IPS DF 19.7 (cell line): ENCODE measurements around the gene CLEC16A.
"Not testable (repeated sequence)": the region's sequence is repeated elsewhere in the genome, so short reads cannot be mapped to it uniquely, and the experiment has no call there.

ENCODE experiments used
- DNase-seq: peaks from one replicate; pipeline ENCODE4 v3.0.0-alpha.2; 2013; ENCODE audit warnings: low read depth, low spot score

Gene CLEC16A

DNA sequence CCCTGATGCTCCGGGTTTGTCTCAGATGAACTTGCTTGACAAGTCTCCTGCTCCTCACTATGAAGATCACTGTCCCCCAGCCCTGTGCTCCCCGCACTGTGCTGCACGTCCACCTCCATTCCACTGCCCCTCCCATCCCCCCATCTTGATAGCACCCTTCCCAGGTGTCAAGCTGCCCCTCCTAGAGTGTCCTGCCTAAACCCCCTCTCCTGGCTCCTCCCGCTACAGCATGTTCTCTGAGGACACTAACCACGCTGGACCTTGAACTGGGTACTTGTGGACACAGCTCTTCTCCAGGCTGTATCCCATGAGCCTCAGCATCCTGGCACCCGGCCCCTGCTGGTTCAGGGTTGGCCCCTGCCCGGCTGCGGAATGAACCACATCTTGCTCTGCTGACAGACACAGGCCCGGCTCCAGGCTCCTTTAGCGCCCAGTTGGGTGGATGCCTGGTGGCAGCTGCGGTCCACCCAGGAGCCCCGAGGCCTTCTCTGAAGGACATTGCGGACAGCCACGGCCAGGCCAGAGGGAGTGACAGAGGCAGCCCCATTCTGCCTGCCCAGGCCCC is 20.6 kb upstream of the CLEC16A start:
- no peak for DNase-seq

DNA sequence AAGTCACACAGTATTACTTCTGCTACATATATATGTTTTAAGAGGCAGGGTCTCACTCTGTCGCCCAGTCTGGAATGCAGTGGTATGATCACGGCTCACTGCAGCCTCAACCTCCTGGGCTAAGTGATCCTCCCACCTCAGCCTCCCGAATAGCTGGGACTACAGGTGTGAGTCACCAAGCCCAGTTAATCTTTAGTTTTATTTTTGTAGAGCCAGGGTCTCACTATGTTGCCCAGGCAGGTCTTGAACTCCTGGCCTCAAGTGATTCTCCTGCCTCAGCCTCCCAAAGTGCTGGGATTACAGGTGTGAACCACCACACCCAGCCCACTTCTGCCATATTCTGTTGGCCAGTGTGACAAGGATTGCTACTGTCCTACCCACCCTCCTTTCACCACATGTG is 19.1 kb upstream of the CLEC16A start:
- DNase-seq = not testable (repeated sequence)

DNA sequence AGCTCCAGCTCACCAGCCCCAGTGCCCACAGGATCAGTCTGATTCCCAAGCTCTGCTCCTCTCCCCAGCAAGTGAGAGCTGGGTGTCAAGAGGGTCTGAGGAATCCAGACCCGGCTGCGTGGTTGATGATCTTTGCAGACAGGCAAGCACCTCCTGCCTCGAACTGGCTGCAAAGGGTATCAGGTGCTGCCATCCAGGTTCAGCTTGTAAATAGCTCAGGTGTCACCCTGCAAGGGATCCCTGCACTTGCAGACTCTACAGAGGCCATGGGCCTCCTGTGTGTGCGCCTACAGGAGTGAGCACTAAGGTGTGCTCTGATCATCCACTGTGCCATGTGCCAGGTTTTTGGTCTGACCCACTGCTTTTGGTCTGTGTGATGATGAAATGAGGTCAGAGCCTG is 18.3 kb upstream of the CLEC16A start:
- no peak for DNase-seq

GRCh38 chr16:10926867-10927266 is 17.5 kb upstream of the CLEC16A start:
- no peak for DNase-seq

DNA sequence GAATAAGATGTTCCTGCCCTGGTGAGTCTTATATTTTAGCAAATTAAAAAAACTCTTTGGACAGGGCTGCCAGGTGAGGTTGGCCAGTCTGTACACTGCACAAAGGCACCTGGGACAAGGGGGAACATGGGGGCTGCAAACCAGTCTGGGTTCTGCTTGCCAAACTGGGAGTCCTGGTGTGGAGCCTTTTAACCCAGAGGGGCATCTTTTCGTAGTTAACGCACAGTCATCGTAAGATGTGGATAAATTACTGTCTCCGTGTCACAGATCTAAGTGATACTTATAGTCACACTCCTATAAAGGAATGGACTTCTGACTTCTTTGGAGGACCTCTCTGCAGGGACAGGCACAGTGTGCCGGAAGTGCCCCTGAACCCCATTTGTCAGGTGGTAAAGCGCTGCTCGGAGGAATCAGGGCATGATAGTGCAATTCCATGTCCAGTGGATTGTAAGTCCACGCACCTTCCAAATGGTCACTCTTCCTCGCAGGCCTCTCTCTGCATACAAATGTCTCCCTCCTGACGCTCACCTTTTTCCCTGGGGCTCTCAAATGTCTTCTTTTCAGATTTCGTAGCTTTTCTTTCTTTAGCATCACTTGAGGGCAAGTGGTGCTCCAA is 16.8 kb upstream of the CLEC16A start:
- DNase-seq = no peak

GRCh38 chr16:10929097-10929496 is 15.3 kb upstream of the CLEC16A start:
- DNase-seq = not testable (repeated sequence)

GRCh38 chr16:10929853-10930754 is 14.3 kb upstream of the CLEC16A start:
- no peak for DNase-seq

- no peak for DNase-seq
These were observed 13.6 kb upstream of the CLEC16A start for GRCh38 chr16:10930755-10931093.

GRCh38 chr16:10931134-10931533 is 13.2 kb upstream of the CLEC16A start:
- no peak for DNase-seq

DNA sequence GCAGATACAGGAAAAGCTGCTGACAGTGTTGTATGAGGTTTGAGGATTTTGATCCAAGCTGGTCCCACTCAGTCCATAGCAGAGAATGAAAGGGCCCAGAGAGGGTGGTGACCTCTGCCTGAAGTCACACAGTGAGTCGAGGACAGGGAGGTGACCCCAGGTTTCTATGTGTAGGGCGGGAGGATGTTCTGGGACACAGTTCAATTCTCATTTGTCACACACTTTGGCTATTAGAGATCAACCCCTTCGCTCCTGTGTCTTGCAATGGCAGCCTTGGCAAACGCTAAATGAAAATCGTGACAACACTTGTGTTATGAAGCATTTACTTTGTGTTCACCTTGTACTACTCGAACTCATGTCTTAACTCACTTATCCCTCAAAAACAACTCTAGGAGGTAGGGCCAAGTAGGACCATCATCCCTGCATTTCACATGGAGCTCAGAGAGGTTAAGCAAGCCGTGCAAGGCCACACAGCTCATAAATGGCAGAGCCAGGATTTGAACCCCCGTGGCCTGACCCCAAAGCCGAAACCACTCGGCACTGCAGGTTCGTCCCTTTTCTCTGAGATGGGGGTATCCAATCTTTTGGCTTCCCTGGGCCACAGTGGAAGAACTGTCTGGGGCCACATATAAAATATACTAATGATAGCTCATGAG is 12.3 kb upstream of the CLEC16A start:
- DNase-seq = no peak

DNA sequence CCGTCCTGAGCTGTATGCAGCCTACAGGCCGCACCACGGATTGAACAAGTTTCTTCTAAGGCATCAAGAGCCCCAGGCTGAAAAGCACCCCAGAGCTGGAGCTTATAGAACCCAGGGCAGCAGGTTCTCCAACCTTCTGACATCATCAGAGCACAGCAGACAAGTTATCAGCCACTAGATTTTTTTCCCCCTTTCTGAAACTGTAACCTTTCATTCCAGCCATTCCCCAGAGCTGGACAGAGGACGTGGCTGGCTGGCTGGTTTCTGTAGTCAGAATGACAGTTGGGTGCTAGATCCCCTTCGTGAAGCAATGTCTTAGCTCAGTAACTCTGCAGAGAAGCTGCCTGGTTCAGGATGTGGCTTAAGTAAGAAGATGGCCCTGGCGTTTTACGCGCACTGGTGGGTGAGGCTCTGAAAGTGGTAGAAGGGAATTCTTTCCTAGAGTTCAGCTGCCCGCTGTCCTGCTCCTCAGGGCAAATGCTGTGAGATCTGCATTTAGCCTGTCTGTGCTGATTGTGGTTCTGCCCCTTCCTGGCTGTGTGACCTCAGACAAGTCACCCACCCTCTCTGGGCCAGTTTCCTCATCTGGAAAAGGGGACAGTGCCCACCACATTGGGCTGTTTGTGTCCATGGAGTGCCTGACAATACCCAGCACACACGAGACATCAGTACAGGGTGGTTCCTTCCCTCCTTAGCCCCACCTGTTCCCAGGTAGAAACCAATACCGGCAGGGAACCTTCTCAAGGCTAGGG is 11.2 kb upstream of the CLEC16A start:
- no peak for DNase-seq

GRCh38 chr16:10933865-10934264 is 10.5 kb upstream of the CLEC16A start:
- DNase-seq = no peak

DNA sequence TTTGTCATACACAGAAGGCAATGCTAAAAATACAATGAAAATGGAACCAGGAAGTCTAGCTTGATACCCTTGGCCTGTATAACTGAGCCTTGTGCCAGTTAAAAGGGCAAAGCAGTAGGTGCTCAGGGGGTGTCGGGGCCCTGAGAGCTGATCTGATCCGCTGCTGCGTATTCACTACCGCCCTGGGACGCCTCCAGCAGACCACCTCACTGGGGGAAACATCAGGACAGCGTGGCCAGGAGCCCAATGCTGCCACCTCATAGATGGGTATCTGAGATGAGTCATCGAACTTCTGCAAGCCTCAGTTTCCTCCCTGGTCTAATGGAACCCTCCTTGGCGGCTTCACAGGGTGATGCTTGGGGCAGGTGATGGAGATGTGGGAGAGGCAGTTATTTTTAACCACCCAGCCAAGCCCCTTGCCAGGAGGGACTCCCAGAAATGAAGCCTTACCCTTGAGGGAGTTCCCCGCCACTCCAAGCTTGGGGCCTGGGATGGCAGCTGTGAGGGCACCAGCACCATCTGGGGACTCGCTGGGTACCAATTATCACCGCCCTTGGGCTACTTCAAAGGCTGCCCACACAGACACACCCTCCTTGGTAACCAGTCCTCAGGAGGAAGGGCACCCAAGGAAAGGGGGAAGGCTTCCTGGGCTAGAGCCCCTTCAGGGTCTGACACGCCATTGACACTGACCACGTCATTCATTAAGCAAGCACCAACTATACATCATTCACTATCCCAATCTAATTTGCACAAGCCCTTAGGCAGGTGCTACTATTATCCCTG is 9.8 kb upstream of the CLEC16A start:
- DNase-seq = no peak

GRCh38 chr16:10935226-10935915 is 9.0 kb upstream of the CLEC16A start:
- DNase-seq = no peak

GRCh38 chr16:10936272-10936984 is 7.9 kb upstream of the CLEC16A start:
- no peak for DNase-seq

- DNase-seq = no peak
These were observed 7.1 kb upstream of the CLEC16A start for GRCh38 chr16:10937068-10937859.

DNA sequence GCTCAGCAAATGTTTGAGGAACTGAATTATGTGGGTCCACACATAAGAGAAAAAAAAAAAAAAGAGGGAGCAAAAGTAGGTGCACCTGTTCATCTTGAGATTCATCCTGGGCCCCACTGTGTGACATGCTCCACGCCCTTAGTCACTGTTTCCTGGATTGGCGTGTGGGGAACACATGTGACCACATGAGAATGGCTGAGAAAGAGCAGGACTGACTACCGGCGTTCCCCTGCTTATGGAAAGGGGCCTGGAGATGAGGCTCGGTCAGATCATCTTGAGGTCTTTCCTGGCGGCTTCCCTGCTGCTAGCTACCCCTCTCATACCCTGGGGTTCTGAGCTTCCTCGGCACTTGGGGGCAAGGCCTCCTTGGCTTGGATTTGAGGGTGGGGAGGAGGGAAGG is 6.0 kb upstream of the CLEC16A start:
- no peak for DNase-seq

DNA sequence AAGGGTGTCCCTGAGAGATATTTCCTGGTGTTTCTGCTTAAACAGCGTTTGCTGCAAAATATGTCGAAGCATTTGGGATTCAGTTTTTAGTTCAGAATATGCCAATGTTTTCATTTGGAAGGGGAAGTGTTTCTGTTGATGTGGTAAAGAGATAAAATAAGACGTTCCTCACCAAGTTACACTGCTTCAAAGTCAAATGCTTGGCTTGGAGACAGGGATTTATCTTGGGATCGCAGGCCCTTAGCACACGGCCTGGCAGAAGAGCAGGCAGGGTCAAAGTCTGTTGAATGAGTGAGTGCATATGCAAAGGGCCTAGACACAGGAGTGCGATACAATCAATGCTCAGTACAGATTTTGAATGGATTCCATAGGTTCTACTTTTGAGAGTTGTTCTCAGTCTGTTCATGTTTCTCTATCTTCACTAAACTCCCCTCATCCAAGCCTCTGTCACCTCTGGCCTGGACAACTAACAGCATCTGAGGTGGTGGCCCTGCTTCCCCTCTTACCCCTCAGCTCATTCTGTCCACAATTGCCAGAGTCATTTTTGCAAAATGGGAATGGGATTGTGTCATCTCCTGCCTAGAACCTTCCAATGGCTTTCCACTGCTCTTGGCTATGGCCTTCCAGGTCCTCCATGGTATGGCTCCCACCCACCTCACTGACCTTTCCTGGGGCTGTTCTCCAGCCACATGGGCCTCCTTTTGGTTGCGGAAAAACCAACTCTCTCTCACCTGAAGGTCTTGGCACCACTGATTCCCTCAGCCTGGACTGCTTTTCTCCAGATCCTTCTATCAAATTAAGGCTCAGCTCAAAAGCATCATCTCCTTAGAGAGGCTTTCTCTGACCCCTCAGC is 5.3 kb upstream of the CLEC16A start:
- DNase-seq = no peak
